ENCODE measurements around the gene C19orf67.
"Not testable (repeated sequence)": the region's sequence is repeated elsewhere in the genome, so short reads cannot be mapped to it uniquely, and the experiment has no call there.

Gene C19orf67

DNA sequence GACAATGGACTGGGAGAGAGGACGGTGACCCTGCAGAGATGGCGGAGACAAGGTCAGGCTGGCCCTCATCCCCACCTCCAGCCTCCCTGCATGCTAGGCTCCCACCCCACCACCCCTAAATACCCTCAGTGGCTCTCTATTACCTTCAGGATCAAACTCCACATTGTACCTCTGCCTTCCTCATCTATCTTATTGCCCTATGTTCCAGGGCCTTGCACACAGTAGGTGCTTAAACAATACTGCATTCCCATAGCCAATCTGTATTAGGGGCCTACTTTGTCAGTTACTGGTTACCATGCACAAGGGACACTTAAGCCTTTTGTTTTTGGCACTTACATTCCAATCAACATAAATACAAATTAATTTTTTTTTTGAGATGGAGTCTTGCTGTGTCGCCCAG, 30.2 kb downstream of the C19orf67 start:
- DNase-seq: no peak

DNA sequence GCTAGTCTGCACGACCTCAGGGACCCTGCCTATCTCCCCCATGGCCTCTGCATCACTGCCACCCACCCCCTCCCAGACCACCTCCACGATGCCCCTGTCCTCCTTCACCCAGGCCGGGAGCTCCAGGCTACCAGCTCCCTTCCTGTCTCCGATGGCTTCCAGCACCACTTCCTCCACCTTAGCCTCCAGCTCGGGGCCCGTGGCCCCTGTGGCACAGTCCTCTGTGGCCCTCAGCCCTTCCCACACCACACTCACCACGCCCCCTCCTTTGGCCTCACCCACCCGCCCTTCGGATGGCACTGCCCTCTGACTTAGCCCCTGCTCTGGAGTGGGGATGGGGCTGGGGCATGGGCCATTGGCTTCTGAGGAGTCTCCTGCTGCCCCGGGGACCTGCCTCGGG, 30.9 kb downstream of the C19orf67 start:
- no peak for DNase-seq

DNA sequence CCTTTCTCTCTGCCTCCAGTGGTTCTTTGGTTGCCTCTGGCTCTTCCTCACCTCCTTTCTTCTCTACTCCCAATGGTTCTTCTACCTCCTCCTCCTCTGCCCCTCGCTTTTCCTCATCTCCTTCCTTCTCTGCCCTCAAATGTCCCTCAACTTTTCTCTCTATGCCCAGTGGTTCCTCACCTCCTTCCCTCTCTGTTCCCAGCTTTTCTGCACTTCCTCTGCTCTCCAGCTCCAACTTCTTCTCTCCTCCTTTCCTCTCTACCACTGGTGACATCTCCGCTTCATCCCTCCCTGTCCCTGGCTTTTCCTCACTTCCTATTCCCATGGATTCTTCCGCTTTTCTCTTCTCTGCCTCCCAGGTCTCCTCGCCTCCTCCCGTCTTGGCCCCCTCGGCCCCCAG, 31.5 kb downstream of the C19orf67 start:
- DNase-seq: no peak

DNA sequence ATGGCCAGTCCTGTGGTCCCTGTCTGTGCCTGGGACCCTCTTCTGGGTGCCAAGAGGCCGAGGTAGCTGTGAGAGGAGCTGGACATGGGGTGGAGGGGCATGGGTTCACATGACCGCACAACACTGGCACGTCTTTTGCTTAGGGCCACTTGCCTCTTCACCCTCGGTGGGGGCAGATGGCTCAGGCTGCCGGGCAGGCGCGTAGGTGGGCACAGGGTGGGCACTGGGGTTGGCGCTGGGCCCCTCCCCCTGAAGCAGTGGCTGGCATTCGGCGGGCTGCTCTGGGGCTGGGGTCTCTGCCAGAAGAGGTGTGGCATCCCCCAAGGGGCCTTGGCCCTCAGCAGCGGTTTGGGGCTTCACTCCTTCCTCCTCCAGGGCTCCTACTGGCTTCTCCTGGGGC, 32.1 kb downstream of the C19orf67 start:
- DNase-seq: no peak

DNA sequence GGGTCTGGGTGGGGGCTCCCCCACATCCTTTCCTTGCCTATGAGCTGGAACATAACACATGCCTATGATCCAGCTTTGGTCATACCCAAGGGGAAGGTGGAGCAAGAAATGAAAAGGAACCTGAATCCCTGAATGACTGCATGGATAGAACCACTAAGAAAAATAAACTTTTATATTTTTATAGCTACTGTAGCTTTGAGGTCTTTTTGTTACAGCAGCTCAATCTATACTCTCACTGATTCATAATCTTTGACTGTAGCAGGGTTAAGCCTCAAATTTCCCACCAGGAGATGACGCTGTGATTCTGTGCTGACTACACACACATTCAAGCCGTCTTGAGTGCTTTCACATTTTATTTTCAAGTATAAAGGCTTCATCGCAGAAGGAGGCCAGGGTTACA, 32.6 kb downstream of the C19orf67 start:
- DNase-seq: no peak

DNA sequence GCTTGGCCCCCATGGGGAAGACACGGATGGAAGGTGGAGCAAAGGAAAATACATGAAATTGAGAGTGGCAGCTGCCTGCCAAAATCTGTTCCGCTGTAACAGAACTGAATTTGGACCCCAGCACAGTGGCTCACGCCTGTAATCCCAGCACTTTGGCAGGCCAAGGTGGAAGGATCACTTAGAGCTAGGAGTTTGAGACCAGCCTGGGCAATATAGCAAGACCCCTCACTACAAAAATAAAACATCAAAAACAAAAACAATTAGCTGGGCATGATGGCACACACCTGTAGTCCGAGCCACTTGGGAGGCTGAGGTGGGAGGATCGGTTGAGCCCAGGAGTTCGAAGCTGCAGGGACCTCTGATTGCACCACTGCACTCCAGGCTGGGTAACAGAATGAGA, 33.1 kb downstream of the C19orf67 start:
- no peak for DNase-seq

DNA sequence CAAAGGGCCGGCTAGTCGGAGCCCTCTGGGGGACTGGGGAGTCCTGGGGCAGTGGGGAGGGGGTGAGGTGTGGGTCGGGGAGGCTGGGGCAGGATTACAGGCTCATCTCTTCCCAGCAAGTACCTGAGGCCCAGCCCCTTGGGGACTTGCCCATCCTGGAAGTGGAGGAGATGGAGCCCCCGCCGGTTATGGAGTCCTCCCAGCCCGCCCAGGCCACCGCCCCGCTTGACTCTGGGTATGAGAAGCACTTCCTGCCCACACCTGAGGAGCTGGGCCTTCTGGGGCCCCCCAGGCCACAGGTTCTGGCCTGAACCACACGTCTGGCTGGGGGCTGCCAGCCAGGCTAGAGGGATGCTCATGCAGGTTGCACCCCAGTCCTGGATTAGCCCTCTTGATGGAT, 33.6 kb downstream of the C19orf67 start:
- DNase-seq: no peak

DNA sequence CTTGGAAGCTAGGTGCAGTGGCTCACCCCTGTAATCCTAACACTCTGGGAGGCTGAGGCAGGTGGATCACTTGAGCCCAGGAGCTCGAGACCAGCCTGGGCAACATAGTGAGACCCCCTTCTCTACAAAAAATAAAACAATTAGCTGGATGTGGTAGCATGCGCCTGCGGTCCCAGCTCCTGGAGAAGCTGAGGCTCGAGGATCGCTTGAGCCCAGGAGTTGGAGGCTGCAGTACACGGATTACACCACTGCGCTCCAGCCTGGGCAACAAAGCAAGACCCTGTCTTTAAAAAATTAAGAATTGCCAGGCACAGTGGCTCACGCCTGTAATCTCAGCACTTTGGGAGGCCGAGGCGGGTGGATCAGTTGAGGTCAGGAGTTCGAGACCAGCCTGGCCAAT, 34.6 kb downstream of the C19orf67 start:
- DNase-seq: not testable (repeated sequence)

DNA sequence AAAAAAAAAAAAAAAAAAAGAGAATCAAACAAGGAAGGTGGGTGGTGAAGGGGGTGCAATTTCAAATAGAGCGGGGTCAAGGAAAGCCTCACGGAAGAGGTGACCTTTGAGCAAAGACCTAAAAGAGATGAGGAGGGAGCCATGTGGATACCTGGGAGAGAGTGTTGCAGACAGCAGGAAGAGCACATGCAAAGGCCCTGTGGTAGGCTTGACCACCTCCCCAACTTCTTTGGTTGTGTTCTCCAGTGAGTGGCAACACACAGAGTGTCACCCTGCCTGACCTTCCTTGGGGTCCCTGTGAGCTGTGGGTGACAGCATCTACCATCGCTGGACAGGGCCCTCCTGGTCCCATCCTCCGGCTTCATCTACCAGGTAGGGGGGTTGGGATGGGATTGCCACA, 35.1 kb downstream of the C19orf67 start:
- DNase-seq: no peak

DNA sequence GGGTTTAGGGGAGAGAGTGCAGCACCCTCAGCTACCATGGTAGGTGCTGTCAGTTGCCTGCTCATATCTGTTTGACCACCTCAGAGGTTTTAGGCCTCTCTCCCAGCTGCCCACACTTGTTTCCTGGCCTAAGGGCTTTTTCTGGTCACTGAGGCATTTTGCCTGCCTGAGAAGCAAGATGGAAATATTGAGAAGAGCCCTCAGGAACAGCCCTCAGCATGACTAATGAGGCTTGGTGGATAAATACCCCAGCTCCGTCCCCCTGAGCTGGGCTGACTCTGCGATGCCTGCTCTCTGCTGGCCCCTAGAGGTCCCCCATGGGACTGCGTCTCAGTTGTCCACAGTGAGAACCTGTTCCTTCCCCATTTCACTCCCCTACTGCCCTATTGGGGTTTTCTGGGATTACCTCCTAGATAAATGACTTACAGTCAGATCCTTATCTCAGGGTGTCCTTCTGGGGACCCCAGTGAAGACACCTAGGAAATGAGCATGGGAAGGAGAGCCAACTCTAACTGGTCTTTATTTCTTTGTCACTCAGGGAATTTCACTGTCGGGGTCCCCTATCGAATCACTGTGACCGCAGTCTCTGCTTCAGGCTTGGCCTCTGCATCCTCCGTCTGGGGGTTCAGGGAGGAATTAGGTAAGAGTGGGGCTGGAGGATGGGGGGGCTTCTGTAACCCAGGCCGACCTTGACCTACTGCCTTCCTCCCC, 37.0 kb downstream of the C19orf67 start:
- DNase-seq: peak; percentile 25 to 78 (median 66)

DNA sequence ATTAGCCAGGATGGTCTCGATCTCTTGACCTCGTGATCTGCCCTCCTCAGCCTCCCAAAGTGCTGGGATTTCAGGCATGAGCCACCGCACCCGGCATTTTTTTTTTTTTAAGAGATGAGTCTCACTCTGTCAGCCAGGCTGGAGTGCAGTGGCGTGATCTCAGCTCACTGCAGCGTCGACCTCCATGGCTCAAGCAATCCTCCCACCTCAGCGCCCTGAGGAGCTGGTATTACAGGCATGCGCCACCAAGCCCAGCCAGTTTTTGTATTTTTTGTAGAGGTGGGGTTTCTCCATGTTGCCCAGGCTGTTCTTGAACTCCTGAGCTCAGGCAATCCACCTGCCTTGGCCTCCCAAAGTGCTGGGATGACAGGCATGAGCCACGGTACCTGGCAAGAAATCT, 37.7 kb downstream of the C19orf67 start:
- DNase-seq: not testable (repeated sequence)

DNA sequence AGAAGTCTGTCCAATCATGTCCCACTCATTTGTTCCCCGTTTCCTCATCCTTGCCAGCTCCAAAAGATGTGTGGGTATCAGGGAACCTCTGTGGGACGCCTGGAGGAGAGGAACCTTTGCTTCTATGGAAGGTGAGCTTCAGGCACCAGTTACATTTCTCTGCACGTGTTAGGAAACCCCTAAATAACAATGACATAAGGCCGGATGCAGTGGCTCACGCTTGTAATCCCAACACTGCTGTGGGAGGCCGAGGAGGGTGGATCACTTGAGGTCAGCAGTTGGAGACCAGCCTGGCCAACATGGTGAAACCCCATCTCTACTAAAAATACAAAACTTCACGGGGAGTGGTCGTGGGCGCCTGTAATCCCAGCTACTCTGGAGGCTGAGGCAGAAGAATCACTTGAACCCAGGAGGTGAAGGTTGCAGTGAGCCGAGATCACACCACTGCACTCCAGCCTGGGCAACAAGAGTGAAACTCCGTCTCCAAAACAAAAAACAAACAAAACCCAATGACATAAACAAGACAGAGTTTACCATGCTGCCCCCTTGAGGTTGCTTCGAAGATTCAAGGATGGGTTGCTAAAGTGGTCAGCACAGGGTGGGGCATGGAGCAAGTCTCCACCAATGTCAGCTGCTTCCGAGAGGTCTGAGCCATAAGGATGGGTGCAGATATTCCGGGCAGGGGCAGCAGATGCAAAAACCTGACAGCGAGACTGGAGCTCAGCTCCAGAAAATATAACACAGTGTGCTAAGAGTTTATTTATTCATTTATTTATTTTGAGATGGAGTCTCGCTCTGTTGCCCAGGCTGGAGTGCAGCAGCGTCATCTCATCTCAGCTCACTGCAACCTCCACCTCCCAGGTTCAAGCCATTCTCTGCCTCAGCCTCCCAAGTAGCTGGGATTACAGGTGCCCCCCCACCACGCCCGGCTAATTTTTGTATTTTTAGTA, 42.6 kb downstream of the C19orf67 start:
- DNase-seq: peak in 3 of 6 experiments; percentile 14 to 32 (median 23)

DNA sequence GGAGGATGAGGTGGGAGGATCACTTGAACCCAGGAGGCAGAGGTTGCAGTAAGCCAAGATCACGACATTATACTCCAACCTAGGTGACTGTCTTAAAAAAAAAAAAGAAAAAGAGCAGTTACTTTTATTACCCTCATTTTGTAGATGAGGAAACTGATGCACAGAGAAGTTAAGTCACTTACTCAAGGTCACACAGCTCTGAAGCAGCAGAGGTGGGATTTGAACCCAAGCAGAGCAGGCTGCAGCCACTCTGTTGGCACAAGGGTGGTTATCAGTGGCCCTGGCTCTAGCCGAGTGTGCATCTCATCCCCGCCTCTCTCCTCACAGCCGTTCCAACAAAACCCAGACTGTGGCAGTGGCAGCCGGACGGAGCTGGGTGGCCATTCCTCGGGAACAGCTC, 46.4 kb downstream of the C19orf67 start:
- DNase-seq: no peak

DNA sequence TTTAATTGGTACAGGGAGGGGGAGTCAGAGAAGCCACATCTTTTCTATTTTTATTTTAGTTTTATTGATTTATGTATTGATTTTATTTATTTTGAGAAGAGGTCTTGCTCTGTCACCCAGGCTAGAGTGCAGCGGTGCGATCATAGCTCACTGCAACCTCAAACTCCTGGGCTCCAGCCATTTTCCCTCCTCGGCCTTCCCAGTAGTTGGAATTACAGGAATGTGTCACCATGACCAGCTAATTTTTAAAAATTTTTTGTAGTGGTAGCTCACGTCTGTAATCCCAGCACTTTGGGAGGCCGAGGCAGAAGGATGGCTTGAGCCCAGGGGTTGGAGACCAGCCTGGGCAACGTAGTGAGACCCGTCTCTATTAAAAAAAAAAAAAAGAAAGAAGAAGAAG, 49.9 kb downstream of the C19orf67 start:
- no peak for DNase-seq

DNA sequence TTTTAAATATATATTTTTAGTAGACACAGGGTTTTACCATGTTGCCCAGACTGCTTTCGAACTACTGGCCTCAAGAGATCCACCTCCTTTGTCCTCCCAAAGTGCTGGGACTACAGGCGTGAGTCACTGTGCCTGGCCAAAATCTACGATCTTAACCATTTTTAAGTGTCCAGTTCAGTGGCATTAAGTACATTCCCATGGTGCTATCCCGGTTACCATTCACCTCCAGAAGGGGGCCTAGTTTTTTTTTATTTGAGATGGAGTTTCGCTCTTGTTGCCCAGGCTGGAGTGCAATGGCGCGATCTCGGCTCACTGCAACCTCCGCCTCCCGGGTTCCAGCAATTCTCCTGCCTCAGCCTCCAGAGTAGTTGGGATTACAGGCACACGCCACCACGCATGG, 50.4 kb downstream of the C19orf67 start:
- not testable (repeated sequence) for DNase-seq

DNA sequence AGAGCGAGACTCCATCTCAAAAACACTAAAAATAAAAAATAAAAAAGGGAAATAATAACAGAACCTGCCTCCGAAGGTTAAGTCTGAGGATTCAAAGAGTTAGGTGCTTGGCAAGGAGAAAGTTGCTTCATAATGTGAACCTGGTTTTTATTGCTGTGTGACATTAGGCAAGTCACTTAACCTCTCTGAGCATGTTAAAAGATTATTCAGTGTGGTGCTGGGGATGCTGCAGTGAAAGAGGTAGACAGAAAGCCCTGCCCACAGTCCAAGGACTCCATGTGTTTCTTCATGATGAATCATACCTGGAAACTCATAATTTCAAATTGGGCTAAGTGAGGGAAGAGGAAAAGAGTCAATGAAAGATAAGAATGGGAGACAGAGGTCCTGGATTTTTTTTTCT, 51.6 kb downstream of the C19orf67 start:
- no peak for DNase-seq

DNA sequence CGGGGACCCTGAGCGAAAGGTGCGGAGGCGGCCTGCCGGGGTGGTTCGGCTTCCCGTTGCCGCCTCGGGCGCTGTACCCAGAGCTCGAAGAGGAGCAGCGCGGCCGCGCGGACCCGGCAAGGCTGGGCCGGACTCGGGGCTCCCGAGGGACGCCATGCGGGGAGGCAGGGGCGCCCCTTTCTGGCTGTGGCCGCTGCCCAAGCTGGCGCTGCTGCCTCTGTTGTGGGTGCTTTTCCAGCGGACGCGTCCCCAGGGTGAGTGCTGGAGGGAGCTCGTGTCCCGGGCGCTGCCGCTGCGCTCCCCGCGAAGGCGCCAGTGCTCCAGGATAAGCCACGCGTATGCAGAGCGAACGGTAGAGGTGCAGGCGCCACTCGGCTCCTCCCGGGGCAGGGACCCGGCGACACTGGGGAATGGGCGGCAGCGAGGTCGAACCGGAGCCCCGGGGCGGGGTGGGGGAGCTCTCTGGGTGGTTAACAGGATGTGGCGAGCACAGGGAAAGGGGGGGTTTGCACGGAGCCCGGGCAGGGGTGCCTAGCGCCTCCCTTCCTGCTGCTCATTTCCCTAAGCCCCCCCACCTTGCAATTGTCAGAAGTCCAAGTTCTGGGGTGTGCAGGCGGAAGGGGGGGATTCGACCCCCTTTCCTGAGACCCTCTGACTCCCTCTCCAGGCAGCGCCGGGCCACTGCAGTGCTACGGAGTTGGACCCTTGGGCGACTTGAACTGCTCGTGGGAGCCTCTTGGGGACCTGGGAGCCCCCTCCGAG, 53.7 kb downstream of the C19orf67 start, which contains the start of gene IL27RA:
TSS of gene IL27RA (plus strand) at position 44 of the 762 bp plus-strand sequence. CDS start at position 155, 111 bp downstream.
- DNase-seq: peak; percentile 64 to 90 (median 80)
